ENCODE measurements around the gene EFNA3.

EFNA3 gene

GRCh38 chr1:155103325-155103724 lies 24.7 kb downstream of the EFNA3 start:
- in situ Hi-C loops (cut with HindIII; ENCODE audit: low sequenced_read_pairs), result no loop called here
- TF ChIP-seq CTCF (IDR thresholded peaks at IDR 0.05; ENCODE audit: low read depth, low read length, missing control alignments), result no peak
- H3K4me3 ChIP-seq (ENCODE audit: low read depth, low read length), result no peak overlapping the region
- no peak for DNase-seq (ENCODE audit: low read depth)

GRCh38 chr1:155104605-155105534 lies 26.2 kb downstream of the EFNA3 start:
- no peak for DNase-seq (ENCODE audit: low read depth)
- no peak for TF ChIP-seq CTCF (IDR thresholded peaks at IDR 0.05; ENCODE audit: low read depth, low read length, missing control alignments)
- H3K4me3 ChIP-seq (ENCODE audit: low read depth, low read length), result no peak overlapping the region
- in situ Hi-C loops (cut with HindIII; ENCODE audit: low sequenced_read_pairs), result no loop called here

- TF ChIP-seq CTCF (IDR thresholded peaks at IDR 0.05; ENCODE audit: low read depth, low read length, missing control alignments), result no peak
- in situ Hi-C loops (cut with HindIII; ENCODE audit: low sequenced_read_pairs), result no loop called here
- H3K4me3 ChIP-seq (ENCODE audit: low read depth, low read length), result no peak overlapping the region
- no peak for DNase-seq (ENCODE audit: low read depth)
Observed at GRCh38 chr1:155105604-155106011, 27.0 kb downstream of the EFNA3 start.

- in situ Hi-C loops (cut with HindIII; ENCODE audit: low sequenced_read_pairs), result no loop called here
- DNase-seq (ENCODE audit: low read depth), result no peak
- TF ChIP-seq CTCF (IDR thresholded peaks at IDR 0.05; ENCODE audit: low read depth, low read length, missing control alignments), result no peak
- H3K4me3 ChIP-seq (ENCODE audit: low read depth, low read length), result no peak overlapping the region
Observed at GRCh38 chr1:155106862-155107261, 28.2 kb downstream of the EFNA3 start.

- TF ChIP-seq CTCF (IDR thresholded peaks at IDR 0.05; ENCODE audit: low read depth, low read length, missing control alignments), result no peak
- no peak for DNase-seq (ENCODE audit: low read depth)
- in situ Hi-C loops (cut with HindIII; ENCODE audit: low sequenced_read_pairs), result no loop called here
- no peak overlapping the region for H3K4me3 ChIP-seq (ENCODE audit: low read depth, low read length)
Observed at GRCh38 chr1:155107309-155108264, 28.9 kb downstream of the EFNA3 start.

GRCh38 chr1:155108296-155108695 lies 29.7 kb downstream of the EFNA3 start:
- no peak for DNase-seq (ENCODE audit: low read depth)
- H3K4me3 ChIP-seq (ENCODE audit: low read depth, low read length), result no peak overlapping the region
- in situ Hi-C loops (cut with HindIII; ENCODE audit: low sequenced_read_pairs), result no loop called here
- TF ChIP-seq CTCF (IDR thresholded peaks at IDR 0.05; ENCODE audit: low read depth, low read length, missing control alignments), result no peak
